Subcutaneous adipose tissue (tissue), 4 donors: ENCODE measurements around the gene SECISBP2. TPM values are rescaled to one million over a fixed set of nuclear protein-coding genes. Genes with fewer than 3 reads are reported as not detected.

ENCODE experiments used
- total RNA-seq, 4 donors: library from RNA; depleted of rRNA; stranded (reverse); fragments of >200 nt; gene quantifications; one replicate each; pipeline ENCODE4 v1.1.0, GENCODE V29; 2016
- TF ChIP-seq, protein P1 (sequence below): fragments of 450-650 bp; IDR thresholded peaks from one replicate; pipeline ENCODE4 v1.5.1; 2016; ENCODE audit warnings: low read depth, mild to moderate bottlenecking, control low read depth, antibody characterized with exemption, moderate library complexity

The SECISBP2 gene
- total RNA-seq, 4 donors from 2014 or later = 44.4 to 71.0 (median 55.1) TPM

DNA sequence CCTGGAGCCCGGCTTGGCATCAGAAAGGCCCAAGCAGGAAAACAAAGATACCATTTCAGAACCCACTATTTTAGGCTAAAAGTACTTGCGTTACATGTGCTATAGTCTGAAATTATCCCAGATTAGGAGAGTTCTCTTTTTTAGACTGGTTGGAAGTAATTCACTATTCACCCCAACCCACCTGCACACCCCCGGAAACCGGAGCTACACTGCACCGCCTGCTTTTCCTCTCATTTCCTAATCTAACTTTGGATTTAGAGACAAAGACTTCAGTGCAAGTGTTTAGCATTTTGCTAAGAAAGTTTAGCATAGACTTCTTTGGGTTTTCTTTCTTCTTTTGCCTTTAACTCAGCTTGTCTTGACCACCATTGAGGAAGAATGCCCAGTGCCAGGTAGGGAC, 79.2 kb downstream of the SECISBP2 start:
- TF ChIP-seq, protein P1, sequence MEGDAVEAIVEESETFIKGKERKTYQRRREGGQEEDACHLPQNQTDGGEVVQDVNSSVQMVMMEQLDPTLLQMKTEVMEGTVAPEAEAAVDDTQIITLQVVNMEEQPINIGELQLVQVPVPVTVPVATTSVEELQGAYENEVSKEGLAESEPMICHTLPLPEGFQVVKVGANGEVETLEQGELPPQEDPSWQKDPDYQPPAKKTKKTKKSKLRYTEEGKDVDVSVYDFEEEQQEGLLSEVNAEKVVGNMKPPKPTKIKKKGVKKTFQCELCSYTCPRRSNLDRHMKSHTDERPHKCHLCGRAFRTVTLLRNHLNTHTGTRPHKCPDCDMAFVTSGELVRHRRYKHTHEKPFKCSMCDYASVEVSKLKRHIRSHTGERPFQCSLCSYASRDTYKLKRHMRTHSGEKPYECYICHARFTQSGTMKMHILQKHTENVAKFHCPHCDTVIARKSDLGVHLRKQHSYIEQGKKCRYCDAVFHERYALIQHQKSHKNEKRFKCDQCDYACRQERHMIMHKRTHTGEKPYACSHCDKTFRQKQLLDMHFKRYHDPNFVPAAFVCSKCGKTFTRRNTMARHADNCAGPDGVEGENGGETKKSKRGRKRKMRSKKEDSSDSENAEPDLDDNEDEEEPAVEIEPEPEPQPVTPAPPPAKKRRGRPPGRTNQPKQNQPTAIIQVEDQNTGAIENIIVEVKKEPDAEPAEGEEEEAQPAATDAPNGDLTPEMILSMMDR = no peak

DNA sequence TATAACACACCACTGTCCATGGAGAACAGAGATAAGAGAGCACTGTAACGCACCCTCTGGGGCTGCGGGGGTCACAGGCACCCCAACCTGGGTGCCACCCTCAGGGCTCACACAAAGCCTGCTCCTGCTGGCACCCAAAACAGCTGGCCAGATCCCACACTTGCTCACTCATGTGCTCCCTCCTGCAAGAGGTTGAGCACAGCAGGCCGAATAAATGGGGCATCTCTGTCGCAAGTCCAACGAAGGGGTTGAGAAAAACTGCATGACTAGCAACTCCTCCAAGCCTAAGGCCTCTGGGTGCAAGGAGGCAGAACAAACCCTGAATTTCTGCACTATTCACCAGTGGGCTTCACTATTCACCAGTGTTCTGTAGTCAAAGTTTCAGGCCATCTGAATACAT, 80.3 kb downstream of the SECISBP2 start:
- TF ChIP-seq, protein P1 = no peak

DNA sequence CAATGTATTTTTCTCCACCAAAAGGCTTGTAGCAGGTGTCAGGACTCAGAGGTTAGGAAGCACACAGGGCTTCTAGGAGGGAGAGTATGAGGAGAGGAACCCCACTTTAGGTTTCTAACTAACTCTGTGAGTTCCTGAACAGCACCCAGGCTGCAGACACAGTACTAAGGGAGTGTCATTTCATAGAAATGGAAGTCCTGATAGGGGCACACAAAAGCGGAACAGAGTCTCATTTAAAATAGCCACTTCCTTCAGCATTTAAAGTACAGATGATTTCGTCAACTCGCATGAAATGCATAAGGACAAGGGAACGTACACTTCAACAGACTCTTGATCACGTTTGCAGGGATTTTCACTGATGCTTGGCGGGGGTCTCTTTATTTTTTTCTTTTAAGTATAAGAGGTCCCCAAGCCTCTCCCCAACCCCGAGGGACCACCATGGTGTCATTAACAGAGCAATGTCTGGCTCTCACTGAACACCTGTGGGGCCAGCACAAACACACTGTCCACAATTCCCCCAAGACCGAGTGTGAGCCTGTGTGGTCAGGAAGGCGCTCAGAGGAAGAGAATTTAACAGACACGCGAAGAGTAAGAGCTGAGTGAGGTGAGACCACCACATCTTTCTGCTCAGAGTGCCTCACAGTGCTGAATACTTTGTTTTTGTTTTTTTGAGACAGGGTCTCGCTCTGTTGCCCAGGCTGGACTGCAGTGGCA, 82.3 kb downstream of the SECISBP2 start:
- TF ChIP-seq, protein P1 = no peak

DNA sequence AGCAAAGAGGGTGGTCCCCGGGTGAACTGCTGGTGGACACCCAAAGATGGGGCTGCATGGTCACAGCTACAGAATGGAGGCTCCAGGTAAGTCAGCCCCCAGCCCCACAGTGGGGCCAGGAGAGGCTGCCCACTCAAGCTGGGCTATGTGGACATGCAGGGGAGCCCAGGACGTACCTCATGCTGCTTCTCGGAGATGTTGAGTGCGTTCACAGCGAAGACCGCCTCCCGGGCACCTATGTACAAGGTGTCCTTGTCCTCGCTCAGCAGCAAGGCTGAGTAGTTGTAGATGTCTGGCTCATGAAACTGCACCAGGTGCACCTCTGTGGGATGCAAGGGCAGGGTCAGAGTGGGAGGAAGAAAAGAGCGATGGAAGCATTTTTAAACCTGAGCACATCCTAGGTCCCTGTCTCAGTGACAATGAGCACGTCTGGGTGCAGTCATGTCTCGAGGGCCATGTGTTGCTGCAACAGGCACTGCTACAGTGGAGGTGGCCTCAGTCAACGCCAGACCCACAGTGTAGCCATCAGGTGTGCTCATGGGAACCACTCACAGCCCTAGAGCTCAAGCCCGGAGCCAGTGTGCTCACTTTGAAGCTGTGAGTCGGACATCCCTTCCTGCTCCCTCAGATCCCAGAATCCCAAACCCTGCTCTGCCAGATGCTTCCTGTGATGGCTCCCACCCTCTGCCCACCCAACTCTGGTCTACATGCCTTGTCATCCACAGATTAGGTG, 84.6 kb downstream of the SECISBP2 start:
- TF ChIP-seq, protein P1 = no peak

DNA sequence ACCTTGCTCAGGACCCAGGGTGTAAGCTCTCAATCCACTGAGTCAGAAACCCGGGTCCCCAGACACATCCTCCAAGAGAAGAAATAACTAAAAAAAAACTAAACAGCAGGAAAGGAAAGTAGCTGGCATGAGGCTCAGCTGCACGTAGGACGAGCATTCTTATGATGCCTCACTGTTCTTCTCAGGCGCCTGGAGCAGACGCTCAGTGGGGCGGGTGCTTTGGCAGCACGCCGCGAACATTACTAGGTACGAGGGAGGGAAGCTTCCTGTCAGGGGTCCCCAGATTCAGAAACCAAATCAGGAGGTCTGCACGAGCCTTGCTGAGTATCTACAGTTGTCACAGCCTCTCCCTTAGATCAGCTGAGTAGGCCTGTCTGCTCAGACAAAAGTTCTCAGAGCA, 85.8 kb downstream of the SECISBP2 start:
- TF ChIP-seq, protein P1 = no peak

DNA sequence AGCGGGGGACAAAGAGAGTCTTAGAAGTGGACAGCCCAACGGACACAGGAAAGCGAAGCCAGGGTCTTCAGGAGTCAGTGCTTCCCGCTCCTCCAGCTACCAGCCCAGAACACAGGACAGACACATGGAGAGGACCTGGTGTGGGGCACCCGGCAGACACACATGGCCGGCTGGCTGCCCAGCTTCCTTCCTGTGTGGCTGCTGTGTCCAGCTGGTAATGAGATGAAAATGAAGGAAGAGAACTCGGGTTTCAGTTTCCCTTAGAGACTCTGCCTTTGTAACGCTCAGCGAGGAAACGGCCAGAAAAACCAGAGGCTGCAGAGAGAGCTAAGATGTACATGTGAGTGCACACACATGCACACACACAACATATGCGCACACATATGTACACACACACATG, 87.5 kb downstream of the SECISBP2 start:
- TF ChIP-seq, protein P1 = no peak

DNA sequence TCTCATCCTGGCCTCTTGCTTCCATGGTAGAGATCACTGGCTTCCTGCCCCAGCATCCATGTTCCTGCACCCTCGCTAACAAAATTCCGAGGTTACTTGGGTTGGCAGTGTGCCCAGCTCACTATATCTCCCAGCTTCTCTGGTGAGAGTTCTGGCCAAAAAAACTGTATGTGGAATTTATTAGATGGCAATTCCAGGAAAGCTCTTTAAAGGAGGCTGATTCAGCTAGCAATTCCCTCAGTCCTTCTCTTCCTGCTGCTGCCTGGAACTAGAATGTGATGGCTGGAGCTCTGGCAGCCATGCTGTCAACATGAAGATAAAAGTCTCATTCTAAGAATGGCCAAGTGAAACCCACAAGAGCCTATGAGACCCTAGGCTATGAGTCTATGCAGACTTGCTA, 88.8 kb downstream of the SECISBP2 start:
- TF ChIP-seq, protein P1 = no peak
